Esophagus squamous epithelium (tissue), 5 donors: ENCODE data around the gene FHL1. TPM values are rescaled to one million over a fixed set of nuclear protein-coding genes. Genes with fewer than 3 reads are reported as not detected.

ENCODE experiments used
- DNase-seq: peaks from one replicate; lab custom pipeline; 2025; lab: John Stamatoyannopoulos, UW
- H3K27ac ChIP-seq, 4 donors: fragments of 200-600 bp; sonication (generic); one replicate each; pipeline ENCODE4 v1.5.1; 2016 to 2019; ENCODE audit warnings: mild to moderate bottlenecking in 1 of 4
- H3K27me3 ChIP-seq, 4 donors: fragments of 200-600 bp; sonication (generic); 1 replicate in 3 of 4; 2 replicates in 1 of 4; pipeline versions ENCODE4 v1.5.1 to v1.6.0; 2017 to 2021; ENCODE audit warnings: antibody characterized with exemption in 1 of 4
- H3K36me3 ChIP-seq, 3 donors: fragments of 200-600 bp; sonication (generic); one replicate each; pipeline ENCODE4 v1.5.1; 2016 to 2019
- H3K4me1 ChIP-seq, 3 donors: fragments of 200-600 bp; sonication (generic); one replicate each; pipeline ENCODE4 v1.5.1; 2017 to 2019
- H3K4me3 ChIP-seq, 4 donors: fragments of 200-600 bp; sonication (generic); 1 replicate in 3 of 4; 2 replicates in 1 of 4; pipeline ENCODE4 v1.5.1; 2016 to 2019; ENCODE audit warnings: mild to moderate bottlenecking in 2 of 4, moderate library complexity in 1 of 4
- H3K9me3 ChIP-seq, 3 donors: fragments of 200-600 bp; sonication (generic); one replicate each; pipeline ENCODE4 v1.5.1; 2016 to 2019
- CTCF ChIP-seq, 6 experiments: fragments of 450-650 bp in 4 of 6; fragments of 200-600 bp in 2 of 6; sonication (generic) in 2 of 6; IDR thresholded peaks; one replicate each; pipeline ENCODE4 v1.5.1; 2016 to 2019; ENCODE audit warnings: antibody characterized with exemption in 6 of 6, mild to moderate bottlenecking in 4 of 6, moderate library complexity in 4 of 6
- POLR2A ChIP-seq, 4 donors: fragments of 450-650 bp; IDR thresholded peaks; one replicate each; pipeline ENCODE4 v1.6.1; 2017; ENCODE audit warnings: antibody characterized with exemption in 4 of 4, mild to moderate bottlenecking in 4 of 4, moderate library complexity in 3 of 4
- WGBS, 2 donors: methylation state at CpG; one replicate each; pipeline ENCODE4 v1.1.5; 2018; 5-methylcytosine and 5-hydroxymethylcytosine counted together
- intact Hi-C: fragments of 100-400 bp; cut with DNase I; formaldehyde crosslinking; loops from one replicate; pipeline ENCODE4 v1.15.0; 2022
- total RNA-seq, 4 donors: library from RNA; depleted of rRNA; stranded (reverse); fragments of >200 nt; gene quantifications; one replicate each; pipeline ENCODE4 v1.1.0, GENCODE V29; 2016
- donor health status: DM: yes; HTN: yes; CAD: no.

The FHL1 gene
- total RNA-seq, 4 donors from 2014 or later, result 17.1 to 509 (median 70.4) TPM

- intact Hi-C loops, result no loop called here
These were observed 57.2 kb downstream of the FHL1 start for GRCh38 chrX:136204571-136204970.

GRCh38 chrX:136205882-136206380 lies 58.6 kb downstream of the FHL1 start:
- H3K4me3 ChIP-seq, result peak overlapping the region in 2 of 4 donors; percentile 15 to 18
- intact Hi-C loops, result no loop called here
- H3K9me3 ChIP-seq, result no peaks in the 10 kb centered on the region
- peak overlapping the region; percentile 49 to 77 (median 75) for H3K27ac ChIP-seq
- TF ChIP-seq POLR2A (IDR thresholded peaks at IDR 0.05), result no peak
- TF ChIP-seq CTCF (IDR thresholded peaks at IDR 0.05), result no peak
- WGBS, 2 donors, result 71 to 80% methylated on average over 3 to 4 of the region's 8 CpGs
- DNase-seq, result no peak
- peaks cover 0 to 44% (median 24%) of the 10 kb centered on the region in 3 donors for H3K4me1 ChIP-seq
- H3K27me3 ChIP-seq, result no peaks in the 10 kb centered on the region
- H3K36me3 ChIP-seq, result peaks cover 0 to 16% (median 0%) of the 10 kb centered on the region in 3 donors

More at GRCh38 chrX:136204571-136204970, 57.2 kb downstream of the FHL1 start:
- Histone ChIP-seq H3K4me1 (peaks cover 0 to 44% (median 27%) of the 10 kb centered on the region in 3 donors), H3K27me3 (no peaks in the 10 kb centered on the region), H3K4me3 (peak overlapping the region in 2 of 4 donors; percentile 15 to 18), H3K27ac (peak overlapping the region; percentile 24 to 77 (median 75)), H3K9me3 (no peaks in the 10 kb centered on the region), H3K36me3 (peaks cover 0 to 16% (median 0%) of the 10 kb centered on the region in 3 donors)
- no peak for DNase-seq
- WGBS, 2 donors, result 13 to 25% methylated on average over 1 of the region's 2 CpGs
- TF ChIP-seq CTCF (IDR thresholded peaks at IDR 0.05), result no peak
- no peak for TF ChIP-seq POLR2A (IDR thresholded peaks at IDR 0.05)

- H3K36me3 ChIP-seq, result peaks cover 0 to 16% (median 0%) of the 10 kb centered on the region in 3 donors
- no peaks in the 10 kb centered on the region for H3K27me3 ChIP-seq
- H3K9me3 ChIP-seq, result no peaks in the 10 kb centered on the region
- no peak for TF ChIP-seq POLR2A (IDR thresholded peaks at IDR 0.05)
- no peak for TF ChIP-seq CTCF (IDR thresholded peaks at IDR 0.05)
- DNase-seq, result no peak
- H3K4me3 ChIP-seq, result peak overlapping the region in 1 of 4 donors; percentile 15
- H3K4me1 ChIP-seq, result peaks cover 0 to 44% (median 24%) of the 10 kb centered on the region in 3 donors
- 54 to 71% methylated on average over 3 of the region's 6 CpGs for WGBS, 2 donors
- intact Hi-C loops, result no loop called here
- H3K27ac ChIP-seq, result peak overlapping the region in 3 of 4 donors; percentile 74 to 77 (median 76)
These were observed 59.6 kb downstream of the FHL1 start for GRCh38 chrX:136206916-136207315.

- Histone ChIP-seq H3K27me3 (no peaks in the 10 kb centered on the region), H3K4me3 (no peak overlapping the region), H3K27ac (peak overlapping the region in 3 of 4 donors; percentile 74 to 77 (median 76)), H3K4me1 (peaks cover 0 to 44% (median 24%) of the 10 kb centered on the region in 3 donors), H3K9me3 (no peaks in the 10 kb centered on the region), H3K36me3 (peaks cover 0 to 16% (median 0%) of the 10 kb centered on the region in 3 donors)
- no peak for DNase-seq
- 72% methylated on average over 4 of the region's 4 CpGs; no CpG with 5 or more reads in 1 of the 2 donors for WGBS, 2 donors
- intact Hi-C loops, result no loop called here
- TF ChIP-seq POLR2A (IDR thresholded peaks at IDR 0.05), result no peak
- TF ChIP-seq CTCF (IDR thresholded peaks at IDR 0.05), result no peak
These were observed 60.2 kb downstream of the FHL1 start for GRCh38 chrX:136207546-136207945.

- Histone ChIP-seq H3K27me3 (no peaks in the 10 kb centered on the region), H3K4me1 (peaks cover 0 to 41% (median 21%) of the 10 kb centered on the region in 3 donors), H3K4me3 (no peak overlapping the region), H3K27ac (peak overlapping the region in 3 of 4 donors; percentile 74 to 77 (median 76)), H3K9me3 (no peaks in the 10 kb centered on the region), H3K36me3 (peaks cover 0 to 16% (median 0%) of the 10 kb centered on the region in 3 donors)
- WGBS, 2 donors, result 55 to 68% methylated on average over 8 to 9 of the region's 28 CpGs
- no peak for DNase-seq
- intact Hi-C loops, result no loop called here
- peak in 5 of 6 experiments; percentile 45 to 59 (median 53) for TF ChIP-seq CTCF (IDR thresholded peaks at IDR 0.05)
- TF ChIP-seq POLR2A (IDR thresholded peaks at IDR 0.05), result no peak
These were observed 61.8 kb downstream of the FHL1 start for GRCh38 chrX:136209016-136209738.
